ENCODE results near the gene ABHD16A. TPM values are rescaled to one million over a fixed set of nuclear protein-coding genes. Genes with fewer than 3 reads are reported as not detected.
A peak's percentile ranks its signal among the peaks of the same experiment; 100 is the strongest.

Gene ABHD16A
- total and polyA plus RNA-seq, 3 experiments from 2014 or later = 37.0 to 45.5 (median 41.0) TPM

GRCh38 chr6:31740397-31741223, 37.5 kb upstream of the ABHD16A start:
- H3K9me3 ChIP-seq (ENCODE audit: low read length) = no peaks in the 10 kb centered on the region
- no peaks in the 10 kb centered on the region for H3K36me3 ChIP-seq (ENCODE audit: insufficient read depth, low read length)
- Mint-ChIP-seq H3K4me1 (peaks cover 46 to 61% (median 54%) of the 10 kb centered on the region in 3 donors), H3K27me3 (no peaks in the 10 kb centered on the region), H3K36me3 (peaks cover 0 to 17% (median 5%) of the 10 kb centered on the region in 3 donors), H3K4me3 (peak overlapping the region; percentile 93 to 99 (median 98)), H3K27ac (peak overlapping the region; percentile 91 to 99 (median 96)), H3K9me3 (no peaks in the 10 kb centered on the region)
- peaks cover 39% of the 10 kb centered on the region for H3K4me1 ChIP-seq (ENCODE audit: insufficient read depth, low read length)
- DNase-seq = no peak
- ChIA-PET CTCF (interaction anchor here (0.7 to 7.5 kb wide), 9 partner anchors 11 to 89 kb away, joined by 3 to 42 read pairs (median 9); partner anchors contain the start of genes DDAH2, HSPA1B, LSM2 and VARS1), POLR2A (interaction anchor here (1.2 to 2.0 kb wide), 2 partner anchors 31 to 38 kb away, joined by 6 to 12 read pairs; partner anchors contain the start of gene ABHD16A)
- no peaks in the 10 kb centered on the region for H3K27me3 ChIP-seq (ENCODE audit: insufficient read depth, low read length, poor library complexity, severe bottlenecking)
- H3K27ac ChIP-seq (ENCODE audit: low read depth, low read length) = peak overlapping the region; percentile 90
- peak overlapping the region; percentile 84 for H3K4me3 ChIP-seq (ENCODE audit: low read length)

GRCh38 chr6:31739639-31740396, 36.7 kb upstream of the ABHD16A start, which contains the start of gene MSH5:
Gene MSH5, plus strand, starts transcription at chr6:31740005. Its CDS starts 462 bp downstream, at chr6:31740467.
- H3K27ac ChIP-seq (ENCODE audit: low read depth, low read length) = peak within 1 kb of the TSS; percentile 98
- H3K4me3 ChIP-seq (ENCODE audit: low read length) = peak within 1 kb of the TSS; percentile 84
- no peaks in the 10 kb centered on the region for H3K36me3 ChIP-seq (ENCODE audit: insufficient read depth, low read length)
- H3K27ac Mint-ChIP-seq = peak within 1 kb of the TSS; percentile 91 to 99 (median 96)
- peaks cover 0 to 23% (median 1%) of the 10 kb centered on the region in 3 donors for H3K36me3 Mint-ChIP-seq
- ChIA-PET CTCF (interaction anchor here (0.6 to 7.5 kb wide), 11 partner anchors 10 to 90 kb away, joined by 3 to 42 read pairs (median 5); partner anchors contain the start of genes DDAH2, HSPA1B, LSM2 and MPIG6B), POLR2A (interaction anchor here (0.6 to 2.5 kb wide), 11 partner anchors 9 to 90 kb away, joined by 3 to 12 read pairs (median 5); partner anchors contain the start of genes ABHD16A, DDAH2 and LSM2)
- peak within 1 kb of the TSS; percentile 93 to 99 (median 98) for H3K4me3 Mint-ChIP-seq
- peaks cover 40% of the 10 kb centered on the region for H3K4me1 ChIP-seq (ENCODE audit: insufficient read depth, low read length)
- H3K4me1 Mint-ChIP-seq = peaks cover 46 to 62% (median 55%) of the 10 kb centered on the region in 3 donors
- H3K27me3 Mint-ChIP-seq = no peaks in the 10 kb centered on the region
- no peaks in the 10 kb centered on the region for H3K9me3 Mint-ChIP-seq
- H3K27me3 ChIP-seq (ENCODE audit: insufficient read depth, low read length, poor library complexity, severe bottlenecking) = no peaks in the 10 kb centered on the region
- no peaks in the 10 kb centered on the region for H3K9me3 ChIP-seq (ENCODE audit: low read length)
- DNase-seq = peak; percentile 91 to 97 (median 93)

- H3K4me1 Mint-ChIP-seq = peaks cover 57 to 78% (median 68%) of the 10 kb centered on the region in 3 donors
- no peaks in the 10 kb centered on the region for H3K27me3 Mint-ChIP-seq
- Histone ChIP-seq H3K36me3 (ENCODE audit: insufficient read depth, low read length) (peaks cover 11% of the 10 kb centered on the region), H3K27ac (ENCODE audit: low read depth, low read length) (peak overlapping the region; percentile 98), H3K4me3 (ENCODE audit: low read length) (peak overlapping the region; percentile 44), H3K9me3 (ENCODE audit: low read length) (no peaks in the 10 kb centered on the region), H3K27me3 (ENCODE audit: insufficient read depth, low read length, poor library complexity, severe bottlenecking) (no peaks in the 10 kb centered on the region), H3K4me1 (ENCODE audit: insufficient read depth, low read length) (peaks cover 56% of the 10 kb centered on the region)
- no peaks in the 10 kb centered on the region for H3K9me3 Mint-ChIP-seq
- DNase-seq = peak; percentile 40 to 81 (median 77)
- H3K27ac Mint-ChIP-seq = peak overlapping the region; percentile 91 to 98 (median 96)
- peaks cover 0 to 38% (median 1%) of the 10 kb centered on the region in 3 donors for H3K36me3 Mint-ChIP-seq
- CTCF ChIA-PET = interaction anchor here (0.7 to 7.5 kb wide), 18 partner anchors 9 to 149 kb away, joined by 3 to 42 read pairs (median 4); partner anchors contain the start of genes ABHD16A, DDAH2, HSPA1B and LSM2
- H3K4me3 Mint-ChIP-seq = peak overlapping the region; percentile 93 to 99 (median 98)
- POLR2A ChIA-PET = interaction anchor here (0.6 to 2.5 kb wide), 13 partner anchors 8 to 124 kb away, joined by 3 to 11 read pairs (median 5); partner anchors contain the start of genes ABHD16A, LSM2, NEU1 and VARS1
Observed at GRCh38 chr6:31737991-31738979, 35.2 kb upstream of the ABHD16A start.

GRCh38 chr6:31737315-31737990, 34.3 kb upstream of the ABHD16A start:
- H3K27me3 Mint-ChIP-seq = no peaks in the 10 kb centered on the region
- H3K4me3 Mint-ChIP-seq = peak overlapping the region; percentile 93 to 99 (median 98)
- no peaks in the 10 kb centered on the region for H3K9me3 Mint-ChIP-seq
- peaks cover 0 to 44% (median 1%) of the 10 kb centered on the region in 3 donors for H3K36me3 Mint-ChIP-seq
- ChIA-PET CTCF (interaction anchor here (0.7 to 7.5 kb wide), 12 partner anchors 8 to 150 kb away, joined by 3 to 42 read pairs (median 8); partner anchors contain the start of genes DDAH2, HSPA1B, LSM2 and LY6G5C), POLR2A (interaction anchor here (0.5 to 2.5 kb wide), 10 partner anchors 8 to 450 kb away, joined by 3 to 11 read pairs (median 4); partner anchors contain the start of genes ABHD16A, LSM2 and VARS1)
- Histone ChIP-seq H3K27me3 (ENCODE audit: insufficient read depth, low read length, poor library complexity, severe bottlenecking) (no peaks in the 10 kb centered on the region), H3K36me3 (ENCODE audit: insufficient read depth, low read length) (peaks cover 13% of the 10 kb centered on the region), H3K4me3 (ENCODE audit: low read length) (peak overlapping the region; percentile 97), H3K27ac (ENCODE audit: low read depth, low read length) (peak overlapping the region; percentile 98), H3K9me3 (ENCODE audit: low read length) (no peaks in the 10 kb centered on the region), H3K4me1 (ENCODE audit: insufficient read depth, low read length) (peaks cover 58% of the 10 kb centered on the region)
- peak overlapping the region; percentile 91 to 98 (median 96) for H3K27ac Mint-ChIP-seq
- peaks cover 59 to 81% (median 71%) of the 10 kb centered on the region in 3 donors for H3K4me1 Mint-ChIP-seq
- no peak for DNase-seq

- peaks cover 58% of the 10 kb centered on the region for H3K4me1 ChIP-seq (ENCODE audit: insufficient read depth, low read length)
- POLR2A ChIA-PET = interaction anchor here (0.5 to 1.9 kb wide), 6 partner anchors 59 to 451 kb away, joined by 3 to 7 read pairs (median 6); partner anchors contain the start of genes LSM2 and VARS1
Observed at GRCh38 chr6:31736768-31737314, 33.7 kb upstream of the ABHD16A start.

More at GRCh38 chr6:31736768-31737314, 33.7 kb upstream of the ABHD16A start:
- Mint-ChIP-seq H3K27ac (peak overlapping the region; percentile 91 to 98 (median 96)), H3K4me1 (peaks cover 59 to 85% (median 71%) of the 10 kb centered on the region in 3 donors), H3K27me3 (no peaks in the 10 kb centered on the region), H3K4me3 (peak overlapping the region; percentile 93 to 99 (median 98)), H3K9me3 (no peaks in the 10 kb centered on the region), H3K36me3 (peaks cover 0 to 48% (median 4%) of the 10 kb centered on the region in 3 donors)
- CTCF ChIA-PET = interaction anchor here (1.5 to 7.5 kb wide), 5 partner anchors 7 to 150 kb away, joined by 3 to 42 read pairs (median 11); partner anchors contain the start of genes DDAH2 and LSM2
- H3K27ac ChIP-seq (ENCODE audit: low read depth, low read length) = peak overlapping the region; percentile 98
- no peak for DNase-seq
- no peaks in the 10 kb centered on the region for H3K27me3 ChIP-seq (ENCODE audit: insufficient read depth, low read length, poor library complexity, severe bottlenecking)
- peaks cover 20% of the 10 kb centered on the region for H3K36me3 ChIP-seq (ENCODE audit: insufficient read depth, low read length)
- H3K4me3 ChIP-seq (ENCODE audit: low read length) = peak overlapping the region; percentile 97
- H3K9me3 ChIP-seq (ENCODE audit: low read length) = no peaks in the 10 kb centered on the region

Measured in CD8-positive, alpha-beta memory T cell (primary cell).